ENCODE data around the gene DUSP15.

Gene DUSP15

DNA sequence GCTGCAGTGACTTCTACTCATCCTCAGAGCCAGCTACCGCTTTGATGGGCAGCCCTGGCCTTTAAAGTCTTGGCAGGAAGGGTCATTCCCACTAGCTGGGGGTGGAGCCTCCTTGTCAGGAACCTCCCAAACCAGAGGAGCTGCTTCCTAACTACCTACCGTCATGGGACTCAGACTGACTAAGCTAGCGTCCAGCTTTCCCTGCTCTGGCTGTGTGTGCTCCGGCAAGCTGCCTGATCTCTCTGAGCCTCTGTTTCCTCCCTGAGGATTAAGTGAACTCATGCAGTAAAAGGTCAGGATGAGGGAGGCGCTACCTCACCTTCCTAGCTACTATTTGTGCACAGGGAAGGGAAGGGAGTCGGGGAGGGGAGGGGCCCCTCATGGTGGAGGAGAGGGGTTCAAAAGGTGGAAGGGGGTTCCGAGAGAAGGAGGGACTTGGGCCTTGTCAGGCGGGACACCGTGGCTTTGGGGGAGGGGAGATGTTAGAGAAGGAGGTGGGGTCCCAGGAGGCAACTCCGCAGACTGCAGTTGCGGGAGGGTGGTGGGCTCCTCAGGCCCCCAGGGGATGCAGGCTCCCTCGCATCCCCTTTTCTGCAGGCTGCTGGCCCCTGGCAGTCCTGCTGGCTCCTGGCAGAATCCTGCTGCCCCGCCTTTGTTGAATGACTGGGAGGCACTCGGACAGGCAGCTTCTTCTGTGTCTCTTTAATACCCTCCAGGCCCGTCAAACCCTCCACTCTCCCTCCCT is 9.8 kb downstream of the DUSP15 start:
- no peak for DNase-seq (ENCODE audit: low spot score)

DNA sequence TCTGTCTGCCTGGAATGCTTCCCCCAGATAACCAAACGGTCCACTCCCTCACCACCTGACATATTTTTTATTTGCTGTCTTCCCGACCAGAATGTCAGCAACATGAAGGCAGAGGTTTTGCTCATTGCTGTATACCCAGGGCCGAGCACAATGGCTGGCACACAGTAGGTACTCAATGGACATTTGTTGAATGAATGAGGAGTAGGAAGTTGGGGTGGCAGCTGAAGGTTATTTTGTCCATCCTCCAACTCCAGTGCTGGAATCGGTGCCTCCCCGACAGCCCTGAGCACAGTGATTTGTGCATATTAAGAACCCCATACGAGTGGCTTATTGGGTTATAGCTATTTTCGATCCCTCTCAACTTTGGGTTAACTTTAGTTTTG is 10.3 kb downstream of the DUSP15 start:
- no peak for DNase-seq (ENCODE audit: low spot score)

DNA sequence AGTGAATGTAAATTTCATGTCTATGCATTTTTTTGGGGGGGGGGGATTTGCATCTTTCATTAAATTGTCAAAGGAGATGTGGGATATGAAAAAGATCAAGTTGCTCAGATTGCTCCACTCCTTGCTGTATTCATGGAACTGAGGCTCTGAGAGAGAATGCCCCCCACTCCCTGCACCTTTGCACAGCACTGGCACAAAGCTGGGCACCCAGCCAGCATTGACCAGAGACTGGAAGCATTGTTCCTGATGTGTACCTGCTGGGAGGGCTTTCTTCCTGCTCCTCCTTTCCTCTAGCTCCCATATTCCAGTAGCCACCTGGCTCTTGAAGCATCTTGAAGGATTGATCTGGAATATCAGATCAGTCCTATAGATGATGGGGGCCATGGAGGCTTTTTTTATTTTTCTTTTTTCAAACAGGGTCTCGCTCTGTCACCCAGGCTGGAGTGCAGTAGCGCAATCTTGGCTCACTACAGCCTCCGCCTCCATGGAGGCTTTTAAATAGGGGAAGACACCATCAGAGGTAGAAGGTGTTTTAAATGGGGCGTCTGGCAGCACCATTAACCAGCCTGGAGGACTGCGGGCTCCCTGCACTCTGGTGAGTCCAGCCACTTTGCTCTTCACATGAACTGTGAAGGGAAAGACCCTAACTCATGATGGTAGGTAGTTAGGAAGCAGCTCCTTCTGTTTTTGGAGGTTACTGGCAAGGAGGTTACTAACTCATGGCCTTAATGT is 10.9 kb downstream of the DUSP15 start:
- DNase-seq (ENCODE audit: low spot score), result no peak

DNA sequence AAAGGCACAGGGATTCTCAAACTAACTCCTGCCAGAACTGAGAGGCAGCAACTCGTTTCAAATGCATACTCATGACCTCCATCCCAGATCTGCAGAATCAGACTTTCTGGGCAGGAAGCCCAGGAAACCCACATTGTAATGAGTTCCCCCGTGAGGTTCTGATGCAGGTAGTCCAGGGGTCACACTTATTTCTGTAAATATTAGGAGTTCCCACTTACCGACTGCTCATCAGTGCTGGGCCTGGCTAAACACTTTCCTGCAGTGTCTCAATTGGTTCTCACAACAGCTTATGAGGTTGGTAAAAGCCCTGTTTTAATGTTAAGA is 11.6 kb downstream of the DUSP15 start:
- no peak for DNase-seq (ENCODE audit: low spot score)

DNA sequence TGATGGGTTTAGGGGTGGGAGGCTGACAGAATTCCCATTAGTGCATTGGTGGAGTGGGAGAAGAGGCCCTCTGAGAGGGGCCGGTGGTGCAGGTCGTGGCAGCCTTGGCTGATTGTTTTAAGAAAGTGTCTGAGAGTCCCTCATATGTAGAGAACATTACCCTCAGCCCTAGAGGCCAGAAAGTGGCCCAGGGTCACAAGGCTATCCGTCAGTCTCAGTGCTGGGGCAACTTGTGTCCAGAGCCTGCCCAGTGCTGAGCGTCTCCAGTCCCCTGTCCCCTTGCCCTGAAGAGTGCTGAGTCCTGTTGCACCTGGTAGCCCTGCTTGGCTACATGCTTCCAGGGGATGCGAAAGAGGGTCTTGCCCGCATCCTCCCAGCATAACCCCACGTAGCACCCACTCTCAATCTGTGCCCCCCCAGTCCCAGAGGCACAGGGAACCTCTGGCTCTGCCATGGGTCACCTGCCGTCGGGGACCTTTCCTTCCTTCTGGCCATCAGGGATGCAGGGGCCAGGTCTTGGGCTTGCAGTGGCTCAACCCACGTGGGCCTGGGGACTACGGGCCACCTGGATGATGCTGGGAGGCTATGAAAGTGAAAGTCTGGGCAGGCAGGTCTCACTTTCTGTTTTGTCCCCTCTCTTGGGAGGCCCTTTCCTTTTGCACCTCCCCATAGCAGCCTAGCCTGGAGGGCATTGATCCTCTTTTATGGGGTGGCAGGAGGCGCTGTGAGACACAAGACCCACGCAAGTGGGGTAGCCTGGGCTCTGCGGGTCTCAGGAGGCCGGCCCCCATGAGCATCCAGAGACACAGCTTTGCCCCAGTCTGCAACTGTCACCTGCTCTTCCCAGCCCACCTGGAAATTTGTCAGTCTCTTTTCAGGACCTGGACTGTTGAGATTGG is 12.2 kb downstream of the DUSP15 start:
- DNase-seq (ENCODE audit: low spot score), result no peak

DNA sequence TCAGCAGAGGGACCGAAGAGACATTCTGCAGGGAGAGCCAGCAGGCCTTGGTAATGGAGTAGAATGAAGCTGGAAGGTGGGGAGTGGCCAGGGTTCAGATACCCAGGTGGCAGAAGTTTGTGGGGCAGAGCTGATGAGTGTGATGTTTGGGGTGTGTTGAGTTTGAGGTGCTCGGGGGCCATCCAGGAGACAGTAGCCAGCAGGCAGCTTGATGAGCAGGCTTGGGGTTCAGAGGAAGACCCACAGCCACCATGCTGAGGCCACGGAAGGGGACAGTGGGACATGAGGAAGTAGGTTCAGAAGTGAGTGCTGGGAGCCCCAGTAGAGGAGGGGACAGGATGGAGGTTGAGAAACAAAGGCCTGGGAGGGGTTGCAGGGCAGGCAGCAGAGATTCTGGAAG is 13.8 kb downstream of the DUSP15 start:
- no peak for DNase-seq (ENCODE audit: low spot score)

DNA sequence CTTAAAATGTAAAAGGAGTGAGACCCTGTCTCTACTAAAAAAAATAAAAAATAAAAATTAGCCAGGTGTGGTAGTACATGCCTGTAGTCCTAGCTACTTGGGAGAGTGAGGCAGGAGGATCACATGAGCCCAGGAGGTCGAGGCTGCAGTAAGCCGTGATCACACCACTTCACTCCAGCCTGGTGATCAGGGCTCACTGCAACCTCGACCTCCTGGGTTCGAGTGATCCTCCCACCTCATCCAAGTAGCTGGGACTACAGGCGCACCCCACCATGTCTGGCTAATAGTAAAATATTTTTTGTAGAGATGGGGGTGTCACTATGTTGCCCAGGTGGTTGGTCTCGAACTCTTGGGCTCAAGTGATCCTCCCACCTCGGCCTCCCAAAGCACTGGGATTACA is 16.8 kb downstream of the DUSP15 start:
- DNase-seq (ENCODE audit: low spot score), result no peak

DNA sequence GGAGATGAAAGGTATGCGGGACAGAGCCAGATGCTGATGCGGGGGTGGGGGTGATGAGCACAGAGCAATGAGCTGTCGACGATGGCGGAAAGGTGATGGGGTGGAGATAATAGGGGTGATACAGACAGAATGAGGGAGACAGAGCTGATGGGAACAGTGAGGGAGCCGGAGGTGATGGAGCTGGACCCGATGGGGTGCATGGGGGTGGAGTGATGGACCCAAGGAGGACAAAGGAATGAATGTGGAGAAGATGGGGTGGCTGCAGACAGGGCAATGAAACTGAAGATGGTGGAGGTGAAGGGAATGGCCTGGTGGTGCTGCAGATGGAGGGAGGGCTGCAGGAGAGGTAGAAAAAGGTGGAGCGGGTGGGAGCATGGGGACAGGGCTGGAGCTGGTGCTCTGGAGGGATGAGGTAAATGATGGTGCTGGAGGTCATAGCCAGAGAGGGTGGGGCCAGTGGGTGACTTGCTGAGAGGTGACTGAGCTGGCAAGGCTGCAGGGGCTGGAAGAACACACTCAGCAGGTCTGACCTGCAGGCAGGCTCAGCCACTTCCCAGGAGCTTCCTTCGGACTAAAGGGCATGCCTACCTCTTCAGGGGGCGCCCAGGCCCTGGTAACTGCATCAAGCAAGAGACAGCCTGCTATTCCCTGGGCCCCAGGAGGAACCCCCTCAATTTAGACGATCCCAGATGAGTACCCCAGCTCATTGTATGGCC is 18.9 kb downstream of the DUSP15 start:
- no peak for DNase-seq (ENCODE audit: low spot score)

DNA sequence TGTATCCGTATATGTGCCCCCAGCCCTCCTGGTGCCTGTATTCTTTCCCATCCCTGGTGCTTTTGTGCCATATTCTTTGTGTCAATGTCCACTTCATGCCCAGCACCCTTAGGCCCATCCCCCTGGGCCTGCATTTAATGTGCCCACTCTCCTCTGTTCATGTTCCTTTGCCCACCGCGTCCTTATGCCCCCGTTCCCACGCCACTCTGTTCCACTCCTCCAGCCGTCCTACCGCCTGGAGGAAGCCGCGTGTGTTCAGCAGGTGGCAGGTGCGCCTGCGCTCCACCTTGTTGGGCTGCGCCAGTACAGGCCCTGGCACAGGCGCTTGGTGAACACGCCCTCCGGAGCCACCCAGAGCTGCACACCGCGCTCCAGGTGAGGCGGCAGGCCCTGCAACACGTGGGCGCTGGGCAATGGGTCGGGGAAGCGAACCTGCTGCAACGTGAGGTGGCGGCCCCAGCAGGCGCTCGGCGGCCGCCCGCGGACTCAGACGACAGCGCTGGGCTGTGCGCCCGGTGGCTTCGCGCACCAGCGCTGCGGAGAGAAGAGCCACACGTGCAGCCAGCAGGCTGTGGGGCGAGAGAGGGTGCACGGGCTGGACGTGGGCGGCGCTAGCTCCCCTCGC is 20.9 kb downstream of the DUSP15 start:
- DNase-seq (ENCODE audit: low spot score), result no peak

DNA sequence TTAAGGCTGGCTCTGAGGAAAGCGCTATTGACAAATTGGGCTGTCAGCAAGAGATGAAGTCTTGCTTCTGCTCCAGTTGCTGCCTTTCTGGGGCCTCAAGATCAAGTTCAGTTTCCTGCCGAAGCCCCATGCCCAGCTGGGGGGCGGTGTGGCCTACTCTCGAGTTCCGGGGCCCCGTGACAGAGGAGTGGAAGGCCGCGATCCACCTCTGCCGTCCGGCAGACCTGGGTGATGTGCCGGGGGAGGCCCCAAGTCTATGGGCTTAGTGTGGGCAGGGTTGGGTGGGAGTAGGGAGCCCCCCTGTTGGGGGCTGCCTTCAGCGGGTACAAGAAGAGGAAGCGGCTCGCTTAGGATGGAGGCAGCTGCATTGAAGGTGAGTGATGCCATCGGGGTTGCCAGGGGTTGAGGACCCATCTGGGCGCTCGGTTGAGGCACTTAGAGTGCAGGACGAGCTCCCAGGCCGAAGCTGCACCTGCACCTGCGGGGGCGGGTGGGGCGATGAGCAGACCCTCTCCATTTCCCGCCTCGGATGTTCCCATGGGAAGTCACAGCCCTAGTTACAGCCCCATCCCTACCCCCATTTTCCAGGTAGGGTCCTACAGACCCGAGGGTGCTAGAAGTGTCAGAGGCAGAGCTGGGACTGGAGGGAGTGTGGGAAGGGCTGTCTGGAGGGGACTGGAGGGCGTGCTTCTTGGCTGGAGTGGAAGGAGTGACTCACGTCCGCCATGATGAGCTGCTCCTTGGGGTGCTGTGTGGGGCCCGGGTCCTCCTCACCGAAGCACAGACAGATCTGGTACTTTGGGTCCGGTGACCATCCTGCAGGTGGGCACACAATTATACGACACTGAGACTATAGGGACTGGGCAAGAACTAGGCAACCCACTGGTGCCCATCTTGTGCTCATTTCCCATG is 22.0 kb downstream of the DUSP15 start:
- DNase-seq (ENCODE audit: low spot score), result no peak

DNA sequence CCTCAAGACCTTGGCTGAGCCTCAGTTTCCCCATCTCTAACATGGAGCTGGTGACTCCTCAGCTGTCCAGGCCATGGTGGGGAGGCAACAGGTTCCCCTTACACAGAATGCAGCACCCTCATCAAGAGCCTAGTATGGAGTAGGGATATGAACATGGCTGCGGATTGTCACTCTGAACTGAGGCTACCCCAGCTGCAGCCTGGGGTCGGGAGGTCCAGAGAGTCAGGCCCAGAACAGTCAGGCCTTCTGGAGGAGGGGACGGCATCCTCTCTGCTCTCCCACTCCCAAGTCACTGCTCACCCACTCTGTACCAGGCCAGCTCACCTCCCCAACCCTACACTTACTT is 23.6 kb downstream of the DUSP15 start:
- no peak for DNase-seq (ENCODE audit: low spot score)

DNA sequence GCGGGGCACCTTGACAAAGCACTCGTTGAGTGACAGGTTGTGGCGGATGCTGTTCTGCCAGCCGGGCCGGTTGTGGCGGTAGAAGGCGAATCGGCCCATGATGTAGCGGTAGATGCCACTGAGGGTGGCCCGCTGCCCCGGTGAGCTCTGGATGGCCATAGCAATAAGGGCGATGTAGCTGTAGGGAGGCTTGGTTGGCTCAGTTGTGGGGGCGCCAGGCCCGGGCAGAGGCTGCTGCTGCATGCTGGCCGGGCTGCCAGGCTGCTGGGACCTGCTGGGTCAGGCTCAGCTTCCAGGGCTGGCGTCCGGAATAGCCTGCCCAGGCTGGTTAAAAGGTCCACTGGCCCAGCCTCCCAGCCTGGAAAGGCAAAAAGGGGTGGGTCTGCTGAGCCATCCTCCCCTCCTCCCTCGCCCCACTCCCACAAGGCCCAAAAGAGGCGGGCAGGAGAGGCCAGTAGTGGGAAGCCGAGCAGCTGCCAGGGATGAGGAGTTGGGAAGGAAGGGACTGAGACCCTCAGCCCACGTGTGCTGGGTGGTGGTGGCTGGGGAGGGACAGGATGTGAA is 24.9 kb downstream of the DUSP15 start, which contains the start of gene FOXS1:
Gene FOXS1 (minus strand): TSS at position 305 of the 564 bp plus-strand sequence. CDS start 62 bp downstream, at position 243.
- no peak for DNase-seq (ENCODE audit: low spot score)

DNA sequence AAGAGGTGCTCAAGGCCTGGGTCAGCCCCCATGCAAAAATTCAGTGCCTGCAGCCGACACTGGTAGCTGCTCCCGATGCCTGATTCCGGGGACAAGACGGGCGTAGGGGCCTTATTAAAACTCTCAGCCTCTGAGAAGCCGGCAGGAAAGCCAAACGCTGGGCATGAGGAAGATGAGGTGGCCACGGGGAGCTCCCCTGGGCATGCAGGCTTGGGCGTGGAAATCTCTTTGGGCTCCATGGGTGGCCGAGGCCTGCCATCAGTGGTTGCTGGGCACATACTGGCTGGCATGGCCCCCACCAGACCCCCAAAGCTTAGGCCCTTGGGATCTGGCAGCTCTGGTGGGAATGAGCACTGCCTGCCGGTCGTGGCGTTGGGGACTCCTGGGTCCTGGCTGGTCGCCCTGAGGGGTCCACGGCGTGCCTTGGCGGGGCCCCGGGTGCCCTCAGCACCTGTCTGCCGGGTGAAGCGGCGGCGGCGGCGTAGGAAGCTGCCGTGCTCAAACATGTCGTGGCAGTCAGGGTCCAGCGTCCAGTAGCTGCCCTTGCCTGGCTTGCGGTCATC is 25.5 kb downstream of the DUSP15 start:
- DNase-seq (ENCODE audit: low spot score), result no peak

DNA sequence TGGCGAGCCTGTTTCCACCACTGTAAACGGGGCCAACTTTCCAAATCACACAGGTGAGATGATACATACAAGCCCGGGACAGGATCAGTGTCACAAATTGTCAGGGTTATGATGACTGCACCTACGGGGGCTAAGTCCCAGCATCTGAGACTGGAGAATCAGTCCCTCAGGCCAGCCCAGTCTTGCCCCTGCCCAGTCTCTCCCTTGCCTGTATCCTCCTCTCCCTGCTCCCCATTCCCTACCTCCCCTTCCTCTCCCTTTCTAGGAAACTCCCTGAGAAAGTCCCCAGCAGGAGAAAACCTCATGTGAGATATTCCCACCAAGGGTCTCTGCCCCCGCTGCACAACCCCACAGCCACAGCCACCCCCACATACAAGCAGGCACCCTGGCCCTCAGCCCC is 26.4 kb downstream of the DUSP15 start:
- DNase-seq (ENCODE audit: low spot score), result no peak

DNA sequence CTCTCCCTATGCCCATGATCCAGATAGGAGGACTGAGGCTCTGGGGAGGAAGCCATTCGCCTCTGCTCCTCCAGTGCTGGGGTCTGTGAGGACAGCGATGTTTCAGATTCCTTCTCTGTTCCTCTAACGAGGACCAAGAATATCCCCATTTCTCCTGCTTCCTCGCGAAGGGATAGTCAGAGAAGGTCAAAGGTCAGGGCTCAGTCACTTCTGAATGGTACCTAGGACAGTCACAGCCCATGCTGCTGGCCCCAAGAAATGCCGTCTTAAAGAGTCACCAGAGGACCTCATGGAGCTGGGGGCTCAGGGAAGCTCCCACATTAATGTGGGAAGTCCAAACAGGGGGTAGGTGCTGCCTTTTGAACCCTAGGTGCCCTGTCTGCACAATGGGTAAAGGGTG is 27.0 kb downstream of the DUSP15 start:
- DNase-seq (ENCODE audit: low spot score), result no peak

DNA sequence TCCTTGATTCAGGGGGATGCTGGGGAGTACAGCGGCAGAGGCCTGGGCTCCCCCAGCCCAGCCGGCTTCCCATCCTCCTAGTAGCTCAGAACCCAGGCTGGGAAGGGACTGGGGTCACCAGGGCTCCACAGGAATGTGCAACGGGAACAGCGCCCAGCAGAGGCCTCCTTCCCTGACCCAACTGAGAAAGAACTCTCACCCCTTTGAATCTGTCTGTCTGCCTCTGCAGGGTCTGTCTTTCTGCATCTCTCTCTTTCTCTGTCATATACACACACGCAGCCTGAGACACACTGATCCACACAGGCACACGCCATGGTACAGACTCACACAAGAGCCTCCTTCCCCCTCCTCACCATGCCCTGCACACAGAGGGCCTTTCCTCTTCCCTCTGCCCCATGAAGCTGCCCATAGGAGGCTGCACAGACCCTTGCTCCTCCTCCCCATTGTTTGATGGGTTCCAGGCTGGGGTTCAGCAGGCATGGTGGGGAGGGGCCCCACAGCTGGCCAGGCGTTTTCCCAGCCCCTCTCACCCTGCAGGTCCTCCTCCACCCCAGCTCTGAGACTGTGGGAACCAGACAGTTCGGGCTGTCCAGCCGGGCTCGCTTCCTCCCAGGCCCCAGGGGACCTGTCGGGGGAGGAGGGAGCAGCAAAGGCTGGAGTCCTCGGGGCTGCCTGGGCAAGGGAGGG is 27.7 kb downstream of the DUSP15 start:
- DNase-seq (ENCODE audit: low spot score), result no peak

DNA sequence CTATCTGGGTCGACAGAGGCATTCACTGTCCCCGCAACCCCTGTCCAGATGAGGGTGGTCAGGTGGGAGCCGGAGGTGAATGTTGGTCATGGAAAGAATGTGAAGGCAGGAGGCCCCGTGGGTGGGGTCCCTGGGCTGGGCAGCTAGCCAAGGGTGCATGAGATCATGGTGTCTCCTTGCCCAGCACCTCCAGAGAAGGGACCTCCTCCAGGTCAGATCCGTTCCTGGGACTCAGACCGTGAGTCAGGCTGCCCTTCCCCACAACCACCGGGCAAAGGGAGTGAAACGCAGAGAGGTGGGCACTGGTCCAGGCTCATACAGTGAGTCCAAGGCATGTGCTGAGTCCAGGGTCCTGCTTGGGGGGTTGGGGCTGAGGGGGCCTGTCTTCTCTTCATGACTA is 28.4 kb downstream of the DUSP15 start:
- no peak for DNase-seq (ENCODE audit: low spot score)

DNA sequence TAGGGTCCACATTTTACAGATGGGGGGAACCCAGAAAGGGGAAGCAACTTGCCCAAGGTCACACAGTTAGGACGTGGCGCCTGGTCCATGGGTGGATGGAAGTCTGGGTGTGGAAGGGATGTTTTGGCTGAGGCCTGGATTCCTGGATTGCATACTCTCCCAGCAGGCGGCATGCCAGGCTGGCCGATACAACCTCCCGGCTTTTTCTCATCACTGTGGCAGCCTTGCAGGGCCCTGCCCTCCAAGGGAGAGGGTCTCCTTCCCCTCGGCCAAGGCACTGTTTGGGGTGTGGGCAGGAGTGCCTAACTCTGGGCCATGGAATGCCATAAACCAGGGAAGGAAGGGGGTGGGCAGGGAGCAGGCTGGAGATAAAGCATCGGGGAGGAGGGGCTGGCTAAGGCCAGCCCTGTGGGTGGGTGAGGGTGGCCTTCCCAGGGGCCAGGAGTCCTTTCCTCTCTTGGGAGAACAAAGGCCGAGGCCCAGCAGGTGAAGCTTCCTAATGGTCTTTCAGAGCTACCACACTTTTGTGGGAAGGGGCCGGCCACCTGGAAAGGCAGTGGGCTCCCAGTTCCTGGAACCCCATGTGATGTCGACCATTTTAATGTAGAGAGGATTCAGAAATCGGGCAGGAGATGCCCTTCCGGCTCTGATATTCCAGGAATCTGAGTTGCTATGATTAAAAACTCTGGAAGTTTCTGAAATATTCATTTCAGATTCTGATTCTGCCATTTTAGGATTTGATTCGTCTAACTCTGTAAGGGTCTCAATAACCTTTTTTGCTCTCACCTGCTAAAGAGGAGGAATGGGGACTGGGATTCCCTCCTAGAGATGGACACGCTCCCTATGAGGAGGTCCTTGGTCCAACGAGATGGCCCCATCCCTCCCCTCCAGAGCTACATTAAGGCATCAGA is 29.2 kb downstream of the DUSP15 start:
- no peak for DNase-seq (ENCODE audit: low spot score)

Measured in pons (tissue), 1 donor.